NCI-H2171 (cell line): ENCODE measurements around the gene DNAI7.
A peak's percentile ranks its signal among the peaks of the same experiment; 100 is the strongest.

Experiments used
- DNase-seq: peaks from one replicate; lab custom pipeline; 2025; lab: John Stamatoyannopoulos, UW

DNAI7 gene

GRCh38 chr12:25182765-25183164 is 12.2 kb downstream of the DNAI7 start:
- DNase-seq: no peak

GRCh38 chr12:25162866-25163265 is 32.1 kb downstream of the DNAI7 start:
- no peak for DNase-seq

- no peak for DNase-seq
These were observed 38.9 kb downstream of the DNAI7 start for GRCh38 chr12:25156061-25156460.

- DNase-seq: no peak
These were observed 39.9 kb downstream of the DNAI7 start for GRCh38 chr12:25155022-25155576.

- no peak for DNase-seq
These were observed 42.9 kb downstream of the DNAI7 start for GRCh38 chr12:25152055-25152454.

- no peak for DNase-seq
These were observed 43.5 kb downstream of the DNAI7 start for GRCh38 chr12:25151476-25151875.

- no peak for DNase-seq
These were observed 48.3 kb downstream of the DNAI7 start for GRCh38 chr12:25146686-25147085.

GRCh38 chr12:25135531-25136154 is 59.3 kb downstream of the DNAI7 start:
- peak; percentile 71 for DNase-seq

- no peak for DNase-seq
These were observed 63.7 kb downstream of the DNAI7 start for GRCh38 chr12:25131270-25131669.

- peak; percentile 45 for DNase-seq
These were observed 64.2 kb downstream of the DNAI7 start for GRCh38 chr12:25130741-25131188.

GRCh38 chr12:25126746-25127145 is 68.2 kb downstream of the DNAI7 start:
- DNase-seq: no peak

GRCh38 chr12:25126101-25126500 is 68.9 kb downstream of the DNAI7 start:
- no peak for DNase-seq

GRCh38 chr12:25124493-25124892 is 70.5 kb downstream of the DNAI7 start:
- DNase-seq: no peak

GRCh38 chr12:25123126-25123525 is 71.8 kb downstream of the DNAI7 start:
- DNase-seq: no peak

GRCh38 chr12:25121916-25122315 is 73.0 kb downstream of the DNAI7 start:
- DNase-seq: no peak

GRCh38 chr12:25121110-25121509 is 73.8 kb downstream of the DNAI7 start:
- no peak for DNase-seq

GRCh38 chr12:25119020-25119419 is 75.9 kb downstream of the DNAI7 start:
- no peak for DNase-seq

GRCh38 chr12:25115677-25116076 is 79.3 kb downstream of the DNAI7 start:
- DNase-seq: no peak

GRCh38 chr12:25113651-25114050 is 81.3 kb downstream of the DNAI7 start:
- DNase-seq: no peak

- no peak for DNase-seq
These were observed 84.7 kb downstream of the DNAI7 start for GRCh38 chr12:25110260-25110659.

GRCh38 chr12:25107920-25108319 is 87.0 kb downstream of the DNAI7 start:
- DNase-seq: no peak

GRCh38 chr12:25106818-25107217 is 88.1 kb downstream of the DNAI7 start:
- no peak for DNase-seq

- DNase-seq: no peak
These were observed 92.6 kb downstream of the DNAI7 start for GRCh38 chr12:25102402-25102801.

- DNase-seq: no peak
These were observed 93.9 kb downstream of the DNAI7 start for GRCh38 chr12:25101092-25101445.
